ENCODE data around the gene NIPSNAP2. TPM values are rescaled to one million over a fixed set of nuclear protein-coding genes. Genes with fewer than 3 reads are reported as not detected.

NIPSNAP2 gene
- total and polyA plus RNA-seq, 10 of the 15 experiments (the other 5 are each of a cell fraction or from before 2014, with no cell fraction given): 24.7 to 88.5 (median 49.9) TPM

DNA sequence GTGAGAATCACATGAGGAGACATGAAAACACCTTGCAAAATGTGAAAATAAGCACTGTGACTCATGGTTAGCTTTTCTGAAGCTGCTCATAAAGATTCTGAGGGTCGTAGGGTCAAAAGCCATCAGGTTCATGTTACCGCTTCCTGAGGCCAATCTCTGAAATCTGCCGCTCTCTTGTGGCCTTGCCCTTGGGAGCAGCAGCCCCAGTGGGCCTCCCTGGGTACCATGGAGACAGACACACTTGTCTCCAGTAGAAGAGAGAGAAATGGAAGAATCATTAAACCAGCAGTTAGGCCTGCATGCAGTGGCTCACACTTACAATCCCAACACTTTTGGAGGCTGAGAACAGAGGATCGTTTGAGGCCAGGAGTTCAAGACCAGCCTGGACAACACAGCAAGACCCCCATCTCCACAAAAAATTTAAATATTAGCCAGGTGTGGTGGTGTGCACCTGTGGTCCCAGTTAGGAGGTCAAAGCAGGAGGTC is 42.8 kb downstream of the NIPSNAP2 start:
- ATAC-seq (no peak), FAIRE-seq (no peak), DNase-seq (ENCODE audit: low read depth, low spot score) (no peak)
- ChIA-PET RAD21 (ENCODE audit: unreplicated experiment) (interaction anchor here (1.6 to 3.9 kb wide), 2 partner anchors 57 to 67 kb away, joined by 4 to 18 read pairs; partner anchors contain the start of gene SUMF2), SMC1A (ENCODE audit: uncharacterized antibody, unreplicated experiment) (interaction anchor here (0.9 to 1.5 kb wide), 5 partner anchors 44 to 366 kb away, joined by 3 to 4 read pairs (median 3); partner anchors contain the start of gene PSPH), CTCF (interaction anchor here (1.1 to 11.2 kb wide), 4 partner anchors 12 to 366 kb away, joined by 4 to 95 read pairs (median 6); no protein-coding TSS in a partner anchor), POLR2A (interaction anchor here (0.9 to 1.1 kb wide), 2 partner anchors 44 to 57 kb away, joined by 3 to 4 read pairs; partner anchors contain the start of genes CCT6A, PSPH and SUMF2)
- no peaks in the 10 kb centered on the region for H3K27me3 ChIP-seq (replicated peaks in 1 of 2; ENCODE audit: control insufficient read depth in 2 of 2, insufficient read depth in 2 of 2, low read length in 1 of 2)
- no peak overlapping the region for H3K4me2 ChIP-seq (ENCODE audit: control insufficient read depth, insufficient read depth)
- H3K79me2 ChIP-seq (ENCODE audit: control insufficient read depth, insufficient read depth, low read length): no peaks in the 10 kb centered on the region
- TF ChIP-seq EED (IDR thresholded peaks at IDR 0.05; ENCODE audit: low read depth) (no peak), NR2F1 (conservative IDR thresholded peaks at IDR 0.05) (peak; percentile 86), IRF4 (IDR thresholded peaks at IDR 0.05; ENCODE audit: low read depth, low read length) (no peak), USF1 (IDR thresholded peaks at IDR 0.05; ENCODE audit: borderline replicate concordance, extremely low read length, insufficient read depth, low read depth, low read length) (no peak), ETV6 (conservative IDR thresholded peaks at IDR 0.05 in 1 of 2, IDR thresholded peaks at IDR 0.05 in 1 of 2; ENCODE audit: borderline replicate concordance in 1 of 2, low read depth in 1 of 2) (no peak), E4F1 (IDR thresholded peaks at IDR 0.05; ENCODE audit: borderline replicate concordance, partially characterized antibody) (no peak), ZNF384 (IDR thresholded peaks at IDR 0.05; ENCODE audit: borderline replicate concordance, low read depth, low read length) (0 out of 2 replicates have a peak, but pooled peaks have one; percentile 7), NFXL1 (IDR thresholded peaks at IDR 0.05; ENCODE audit: borderline replicate concordance) (no peak), NR2C1 (IDR thresholded peaks at IDR 0.05) (peak; percentile 61), BACH1 (IDR thresholded peaks at IDR 0.05; ENCODE audit: borderline replicate concordance) (no peak), ZBED1 (IDR thresholded peaks at IDR 0.05; ENCODE audit: borderline replicate concordance) (no peak), MEF2A (IDR thresholded peaks at IDR 0.05; ENCODE audit: insufficient read depth, low read depth, low read length) (no peak), HDGF (IDR thresholded peaks at IDR 0.05) (no peak), FOS (IDR thresholded peaks at IDR 0.05; ENCODE audit: borderline replicate concordance, extremely low read depth, insufficient read length) (no peak)
- WGBS (ENCODE audit: insufficient coverage, insufficient replicate concordance, low lambda C conversion rate, missing lambda C conversion rate): 76% methylated on average over 4 of the region's 4 CpGs
- no peak overlapping the region for H3K4me3 ChIP-seq
- no peaks in the 10 kb centered on the region for H3K4me1 ChIP-seq (ENCODE audit: control insufficient read depth, insufficient read depth, low read length)
- intact Hi-C loops (cut with micrococcal nuclease; ENCODE audit: unreplicated experiment) (no loop called here), in situ Hi-C loops (cut with MboI) (no loop called here)
- H2AFZ ChIP-seq (ENCODE audit: control insufficient read depth, low read depth, low read length): no peak overlapping the region
- BruUV-seq (replicated peaks): no TSS peak
- no peak overlapping the region for H3K27ac ChIP-seq (ENCODE audit: control insufficient read depth, insufficient read depth)
- no peaks in the 10 kb centered on the region for H4K20me1 ChIP-seq (ENCODE audit: control insufficient read depth, insufficient read depth)
- H3K9ac ChIP-seq (ENCODE audit: control insufficient read depth, insufficient read depth, low read length): no peak overlapping the region
- no peaks in the 10 kb centered on the region for H3K9me3 ChIP-seq (replicated peaks; ENCODE audit: control insufficient read depth, insufficient read depth, low read length)
- H3K36me3 ChIP-seq (ENCODE audit: control insufficient read depth in 2 of 2, insufficient read depth in 2 of 2, low read length in 1 of 2): 0 out of 4 replicates have a peak, but pooled peaks cover 0 to 3% of the 10 kb centered on the region in 2 experiments
